IPS-15b (cell line): ENCODE data around the gene LAYN.
A peak's percentile ranks its signal among the peaks of the same experiment; 100 is the strongest.

ENCODE experiments used
- H3K27me3 ChIP-seq: one replicate; pipeline ENCODE4 v1.6.1; 2013; ENCODE audit warnings: low read length; ENCODE audit not compliant: control insufficient read depth, insufficient read depth
- H3K36me3 ChIP-seq: one replicate; pipeline ENCODE4 v1.6.1; 2013; ENCODE audit warnings: low read length; ENCODE audit not compliant: control insufficient read depth, insufficient read depth
- H3K4me1 ChIP-seq: one replicate; pipeline ENCODE4 v1.6.1; 2013; ENCODE audit warnings: mild to moderate bottlenecking, low read length; ENCODE audit not compliant: control insufficient read depth, insufficient read depth
- H3K4me3 ChIP-seq: one replicate; pipeline ENCODE4 v1.5.1; 2013; ENCODE audit warnings: low read depth, low read length
- H3K9ac ChIP-seq: one replicate; pipeline ENCODE4 v1.6.1; 2013; ENCODE audit warnings: low read depth, mild to moderate bottlenecking, low read length
- H3K9me3 ChIP-seq: one replicate; pipeline ENCODE4 v1.6.1; 2013; ENCODE audit warnings: mild to moderate bottlenecking, low read length; ENCODE audit not compliant: control insufficient read depth, insufficient read depth

LAYN gene

GRCh38 chr11:111603611-111604130, 63.2 kb downstream of the LAYN start:
- H3K4me1 ChIP-seq = peaks cover 4% of the 10 kb centered on the region
- peaks cover 22% of the 10 kb centered on the region for H3K27me3 ChIP-seq
- H3K36me3 ChIP-seq = no peaks in the 10 kb centered on the region
- peak overlapping the region; percentile 75 for H3K4me3 ChIP-seq
- H3K9ac ChIP-seq = no peak overlapping the region
- H3K9me3 ChIP-seq = no peaks in the 10 kb centered on the region

- Histone ChIP-seq H3K36me3 (no peaks in the 10 kb centered on the region), H3K4me1 (peaks cover 4% of the 10 kb centered on the region), H3K9ac (no peak overlapping the region), H3K9me3 (no peaks in the 10 kb centered on the region), H3K4me3 (no peak overlapping the region), H3K27me3 (peaks cover 22% of the 10 kb centered on the region)
Observed at GRCh38 chr11:111604392-111605009, 64.0 kb downstream of the LAYN start.

- Histone ChIP-seq H3K9me3 (no peaks in the 10 kb centered on the region), H3K4me3 (no peak overlapping the region), H3K4me1 (peaks cover 4% of the 10 kb centered on the region), H3K9ac (no peak overlapping the region), H3K36me3 (no peaks in the 10 kb centered on the region), H3K27me3 (peaks cover 18% of the 10 kb centered on the region)
Observed at GRCh38 chr11:111605681-111606080, 65.2 kb downstream of the LAYN start.

GRCh38 chr11:111606986-111607385, 66.5 kb downstream of the LAYN start:
- H3K36me3 ChIP-seq = no peaks in the 10 kb centered on the region
- H3K4me1 ChIP-seq = no peaks in the 10 kb centered on the region
- H3K9me3 ChIP-seq = no peaks in the 10 kb centered on the region
- H3K27me3 ChIP-seq = peaks cover 11% of the 10 kb centered on the region
- H3K9ac ChIP-seq = no peak overlapping the region
- no peak overlapping the region for H3K4me3 ChIP-seq

GRCh38 chr11:111607751-111608150, 67.2 kb downstream of the LAYN start:
- no peak overlapping the region for H3K4me3 ChIP-seq
- H3K4me1 ChIP-seq = peaks cover 4% of the 10 kb centered on the region
- no peaks in the 10 kb centered on the region for H3K36me3 ChIP-seq
- H3K27me3 ChIP-seq = peaks cover 11% of the 10 kb centered on the region
- no peaks in the 10 kb centered on the region for H3K9me3 ChIP-seq
- no peak overlapping the region for H3K9ac ChIP-seq
